ENCODE measurements around the gene C16orf89.

The C16orf89 gene

DNA sequence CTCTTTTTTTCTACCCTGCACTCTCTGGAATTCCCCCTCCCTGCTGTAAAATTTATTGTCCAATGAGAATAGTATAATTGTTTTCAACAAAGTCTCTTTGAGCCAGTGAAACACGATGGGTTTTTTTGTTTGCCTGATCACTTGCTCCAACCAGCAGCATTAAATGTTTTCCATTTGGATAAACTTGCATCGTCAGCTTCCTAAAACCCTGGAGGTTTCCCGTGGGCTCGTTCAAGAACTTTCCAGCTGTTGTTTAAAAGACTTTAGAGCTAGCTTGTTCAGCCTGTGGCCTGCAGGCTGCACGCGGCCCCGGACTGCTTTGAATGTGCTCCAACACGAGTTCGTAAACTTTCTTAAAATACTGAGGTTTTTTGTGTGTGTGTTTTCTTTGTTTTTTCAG is 47.0 kb downstream of the C16orf89 start:
- TF ChIP-seq CTCF (conservative IDR thresholded peaks at IDR 0.05) (no peak), ZFX (IDR thresholded peaks at IDR 0.05) (no peak)

DNA sequence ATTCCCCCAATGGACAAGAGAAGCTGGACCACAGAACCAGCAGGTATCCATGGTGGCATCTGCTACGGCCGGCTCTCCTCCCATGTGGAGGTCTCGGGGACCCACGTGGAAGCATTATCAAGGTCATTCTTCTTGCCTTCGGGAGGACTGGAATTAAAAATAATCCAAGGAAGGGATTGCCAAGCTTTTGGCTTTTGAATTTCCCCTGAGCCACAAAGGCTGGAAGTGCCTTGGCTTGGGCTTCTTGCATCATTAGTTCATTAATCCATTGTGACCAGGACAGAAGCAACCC is 48.1 kb downstream of the C16orf89 start:
- TF ChIP-seq ZFX (IDR thresholded peaks at IDR 0.05) = no peak
- no peak for TF ChIP-seq CTCF (conservative IDR thresholded peaks at IDR 0.05)
- H3K27ac ChIP-seq = no peak overlapping the region

More for the DNA sequence above, 47.0 kb downstream of the C16orf89 start:
- no peak overlapping the region for H3K27ac ChIP-seq

DNA sequence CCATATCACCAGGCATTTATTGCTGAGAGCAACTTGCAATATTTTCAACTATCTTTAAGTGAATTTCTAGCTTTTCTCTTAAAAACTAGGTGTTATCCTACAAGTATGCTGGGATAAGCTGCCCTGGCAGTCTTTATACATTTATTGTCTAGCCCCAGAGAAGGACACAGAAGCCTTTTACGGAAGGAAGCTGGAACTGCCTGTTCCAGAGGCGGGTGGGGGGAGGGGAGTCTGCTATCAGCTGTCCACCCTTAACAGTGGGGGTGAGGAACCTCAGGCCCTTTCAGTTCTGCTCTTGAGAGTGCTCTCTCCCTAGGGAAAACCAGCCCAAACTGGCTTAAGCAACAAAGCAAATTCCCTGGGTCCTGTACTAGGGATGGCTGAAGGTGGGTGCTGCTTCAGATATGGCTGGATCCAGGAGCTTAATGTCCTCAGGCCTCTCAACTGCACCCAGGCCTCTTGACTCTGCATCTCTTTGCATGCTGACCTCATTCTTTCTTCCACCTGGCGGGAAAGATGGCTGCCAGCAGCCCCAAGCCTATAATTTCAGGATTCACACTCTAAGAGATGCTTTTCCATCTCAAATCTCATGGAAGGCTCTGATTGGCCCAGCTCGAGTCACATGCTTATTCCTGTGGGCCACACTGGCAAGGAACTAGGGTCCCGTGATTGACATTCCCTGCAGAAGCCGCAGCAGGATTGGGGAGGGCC is 48.6 kb downstream of the C16orf89 start:
- H3K27ac ChIP-seq = no peak overlapping the region
- TF ChIP-seq ZFX (IDR thresholded peaks at IDR 0.05) = no peak
- no peak for TF ChIP-seq CTCF (conservative IDR thresholded peaks at IDR 0.05)

GRCh38 chr16:5015887-5016286 is 49.9 kb downstream of the C16orf89 start:
- TF ChIP-seq CTCF (conservative IDR thresholded peaks at IDR 0.05) (no peak), ZFX (IDR thresholded peaks at IDR 0.05) (no peak)
- H3K27ac ChIP-seq = no peak overlapping the region

- TF ChIP-seq CTCF (conservative IDR thresholded peaks at IDR 0.05) = no peak
- H3K27ac ChIP-seq = no peak overlapping the region
These were observed 50.4 kb downstream of the C16orf89 start for GRCh38 chr16:5015351-5015750.

DNA sequence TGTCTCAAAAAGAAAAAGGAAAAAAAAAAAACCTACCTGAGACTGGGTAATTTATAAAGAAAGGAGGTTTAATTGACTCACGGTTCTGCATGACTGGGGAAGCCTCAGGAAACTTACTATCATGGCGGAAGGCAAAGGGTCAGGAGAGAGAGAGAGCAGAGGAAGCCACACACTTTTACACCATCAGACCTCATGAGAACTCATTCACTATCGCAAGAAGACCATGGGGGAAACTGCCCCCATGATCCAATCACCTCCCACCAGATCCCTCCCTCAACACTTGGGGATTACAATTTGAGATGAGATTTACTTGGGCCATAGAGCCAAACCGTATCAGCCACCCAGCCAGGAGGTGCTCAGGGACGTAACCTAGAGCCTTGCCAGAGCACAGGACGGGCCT is 52.9 kb downstream of the C16orf89 start:
- H3K27ac ChIP-seq = no peak overlapping the region
- TF ChIP-seq CTCF (conservative IDR thresholded peaks at IDR 0.05) = no peak
- no peak for TF ChIP-seq ZFX (IDR thresholded peaks at IDR 0.05)

- TF ChIP-seq ZFX (IDR thresholded peaks at IDR 0.05) (no peak), CTCF (conservative IDR thresholded peaks at IDR 0.05) (no peak)
These were observed 54.1 kb downstream of the C16orf89 start for GRCh38 chr16:5011637-5012036.

More at GRCh38 chr16:5011637-5012036, 54.1 kb downstream of the C16orf89 start:
- no peak overlapping the region for H3K27ac ChIP-seq
